Mammary epithelial cell (primary cell): ENCODE data around the gene LPP.

Experiments
- EZH2 ChIP-seq: IDR thresholded peaks from 2 replicates; pipeline ENCODE4 v1.6.1; 2012; ENCODE audit warnings: low read length, inconsistent platforms, borderline replicate concordance
- TF ChIP-seq, protein P1 (sequence below), 2 donors: IDR thresholded peaks in 1 of 2; conservative IDR thresholded peaks in 1 of 2; 2 replicates each; pipeline ENCODE4 v1.5.1; 2011 to 2012; ENCODE audit warnings: inconsistent platforms in 2 of 2, low read length in 2 of 2, mild to moderate bottlenecking in 2 of 2, control low read depth in 1 of 2, low read depth in 1 of 2; ENCODE audit not compliant: insufficient read depth in 1 of 2; ENCODE audit errors: extremely low read depth in 1 of 2

DNA sequence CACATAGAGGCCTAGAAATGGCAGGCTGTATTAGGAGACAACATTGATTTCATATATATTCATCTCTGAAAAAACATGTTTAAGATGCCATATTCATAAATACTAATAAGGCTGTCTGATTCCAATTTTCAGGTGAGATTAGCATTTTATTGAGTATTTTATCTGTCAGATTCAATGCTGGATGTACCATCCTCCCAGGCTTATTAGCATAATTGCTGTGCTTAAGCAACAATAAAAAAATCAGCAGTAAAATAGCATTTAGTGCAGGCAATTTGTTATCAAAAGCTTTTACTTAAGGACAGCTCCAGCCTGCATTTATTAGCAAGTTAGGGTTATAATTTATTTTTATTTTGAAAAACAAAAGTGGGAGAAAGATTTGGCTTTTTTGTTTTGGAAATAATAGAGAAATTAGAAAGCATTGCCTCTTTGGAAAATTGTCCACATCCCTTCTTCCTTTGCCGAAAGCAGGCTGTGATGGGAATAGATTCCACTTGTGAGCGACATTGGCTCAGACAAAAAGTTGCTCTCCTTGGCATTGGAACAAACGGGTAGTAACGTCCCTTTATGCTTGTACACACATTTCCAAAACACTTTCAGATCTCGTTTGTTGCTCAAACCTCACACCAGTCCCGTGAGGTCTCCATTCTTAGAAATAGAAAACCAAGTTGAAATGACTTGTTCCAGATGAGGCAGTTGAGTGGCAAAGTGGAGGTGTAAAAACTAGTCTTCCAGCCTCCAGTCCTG is 134.0 kb downstream of the LPP start:
- TF ChIP-seq, protein P1, sequence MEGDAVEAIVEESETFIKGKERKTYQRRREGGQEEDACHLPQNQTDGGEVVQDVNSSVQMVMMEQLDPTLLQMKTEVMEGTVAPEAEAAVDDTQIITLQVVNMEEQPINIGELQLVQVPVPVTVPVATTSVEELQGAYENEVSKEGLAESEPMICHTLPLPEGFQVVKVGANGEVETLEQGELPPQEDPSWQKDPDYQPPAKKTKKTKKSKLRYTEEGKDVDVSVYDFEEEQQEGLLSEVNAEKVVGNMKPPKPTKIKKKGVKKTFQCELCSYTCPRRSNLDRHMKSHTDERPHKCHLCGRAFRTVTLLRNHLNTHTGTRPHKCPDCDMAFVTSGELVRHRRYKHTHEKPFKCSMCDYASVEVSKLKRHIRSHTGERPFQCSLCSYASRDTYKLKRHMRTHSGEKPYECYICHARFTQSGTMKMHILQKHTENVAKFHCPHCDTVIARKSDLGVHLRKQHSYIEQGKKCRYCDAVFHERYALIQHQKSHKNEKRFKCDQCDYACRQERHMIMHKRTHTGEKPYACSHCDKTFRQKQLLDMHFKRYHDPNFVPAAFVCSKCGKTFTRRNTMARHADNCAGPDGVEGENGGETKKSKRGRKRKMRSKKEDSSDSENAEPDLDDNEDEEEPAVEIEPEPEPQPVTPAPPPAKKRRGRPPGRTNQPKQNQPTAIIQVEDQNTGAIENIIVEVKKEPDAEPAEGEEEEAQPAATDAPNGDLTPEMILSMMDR (conservative IDR thresholded peaks at IDR 0.05 in 1 of 2, IDR thresholded peaks at IDR 0.05 in 1 of 2; ENCODE audit: extremely low read depth in 1 of 2, insufficient read depth in 1 of 2, low read depth in 1 of 2, low read length in 2 of 2), result no peak
- TF ChIP-seq EZH2, result no peak
